ENCODE results near the gene RNF151. TPM values are rescaled to one million over a fixed set of nuclear protein-coding genes. Genes with fewer than 3 reads are reported as not detected.

The RNF151 gene
- total and polyA plus RNA-seq, 10 of the 15 experiments (the other 5 are each of a cell fraction or from before 2014, with no cell fraction given): 0.17 to 0.56 TPM; not detected in 8

DNA sequence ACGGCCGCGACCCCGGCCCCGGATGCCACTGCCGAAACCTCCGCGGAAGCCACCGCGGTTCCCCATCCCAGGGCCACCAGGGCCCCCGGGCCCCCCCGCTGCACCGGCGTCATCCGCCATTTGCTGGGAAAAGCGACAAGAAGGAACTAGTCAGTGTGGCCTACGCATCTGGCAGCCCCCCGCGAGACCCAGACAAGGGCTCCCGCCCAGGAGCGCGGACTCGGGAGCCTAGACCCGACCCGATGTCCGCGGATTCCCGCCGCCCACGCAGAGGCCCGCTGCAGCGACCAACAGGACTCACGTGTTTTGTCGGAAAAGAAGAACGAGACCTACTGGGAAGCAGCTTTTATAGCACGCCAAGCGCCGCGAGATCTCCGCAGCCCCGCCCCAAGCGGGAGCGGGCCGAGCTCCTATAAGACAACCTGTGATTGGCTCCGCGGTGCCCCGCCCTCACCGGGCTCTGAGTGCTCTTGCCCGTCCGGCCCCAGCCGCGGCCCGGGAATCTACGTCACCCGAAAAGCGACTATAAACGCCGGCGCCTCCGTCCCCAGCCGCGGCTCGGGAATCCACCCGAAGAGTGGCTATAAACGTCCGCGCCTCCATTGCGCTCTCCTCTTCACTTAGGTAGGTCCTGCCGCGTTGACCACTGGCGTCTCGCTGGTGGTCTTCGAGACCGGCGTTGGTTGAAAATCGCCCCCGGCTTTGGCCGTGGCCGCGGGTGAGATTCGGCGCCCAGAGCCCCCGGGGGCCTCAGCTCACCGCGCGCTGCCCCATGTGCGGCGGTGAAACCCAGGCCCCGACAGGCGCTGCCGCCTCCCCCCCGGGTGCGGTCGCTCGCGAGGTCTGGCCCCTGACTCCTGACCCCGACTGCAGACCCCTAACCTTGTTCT is 1.9 kb upstream of the RNF151 start, which contains the start of gene RPS2 (continued):
- TF ChIP-seq, protein P1, sequence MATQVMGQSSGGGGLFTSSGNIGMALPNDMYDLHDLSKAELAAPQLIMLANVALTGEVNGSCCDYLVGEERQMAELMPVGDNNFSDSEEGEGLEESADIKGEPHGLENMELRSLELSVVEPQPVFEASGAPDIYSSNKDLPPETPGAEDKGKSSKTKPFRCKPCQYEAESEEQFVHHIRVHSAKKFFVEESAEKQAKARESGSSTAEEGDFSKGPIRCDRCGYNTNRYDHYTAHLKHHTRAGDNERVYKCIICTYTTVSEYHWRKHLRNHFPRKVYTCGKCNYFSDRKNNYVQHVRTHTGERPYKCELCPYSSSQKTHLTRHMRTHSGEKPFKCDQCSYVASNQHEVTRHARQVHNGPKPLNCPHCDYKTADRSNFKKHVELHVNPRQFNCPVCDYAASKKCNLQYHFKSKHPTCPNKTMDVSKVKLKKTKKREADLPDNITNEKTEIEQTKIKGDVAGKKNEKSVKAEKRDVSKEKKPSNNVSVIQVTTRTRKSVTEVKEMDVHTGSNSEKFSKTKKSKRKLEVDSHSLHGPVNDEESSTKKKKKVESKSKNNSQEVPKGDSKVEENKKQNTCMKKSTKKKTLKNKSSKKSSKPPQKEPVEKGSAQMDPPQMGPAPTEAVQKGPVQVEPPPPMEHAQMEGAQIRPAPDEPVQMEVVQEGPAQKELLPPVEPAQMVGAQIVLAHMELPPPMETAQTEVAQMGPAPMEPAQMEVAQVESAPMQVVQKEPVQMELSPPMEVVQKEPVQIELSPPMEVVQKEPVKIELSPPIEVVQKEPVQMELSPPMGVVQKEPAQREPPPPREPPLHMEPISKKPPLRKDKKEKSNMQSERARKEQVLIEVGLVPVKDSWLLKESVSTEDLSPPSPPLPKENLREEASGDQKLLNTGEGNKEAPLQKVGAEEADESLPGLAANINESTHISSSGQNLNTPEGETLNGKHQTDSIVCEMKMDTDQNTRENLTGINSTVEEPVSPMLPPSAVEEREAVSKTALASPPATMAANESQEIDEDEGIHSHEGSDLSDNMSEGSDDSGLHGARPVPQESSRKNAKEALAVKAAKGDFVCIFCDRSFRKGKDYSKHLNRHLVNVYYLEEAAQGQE (IDR thresholded peaks at IDR 0.05; ENCODE audit: low read depth, low read length): peak; percentile 63
- peak; percentile 30 for TF ChIP-seq RUNX3 (IDR thresholded peaks at IDR 0.05; ENCODE audit: low read length)
- peak; percentile 99 for TF ChIP-seq CHD2 (IDR thresholded peaks at IDR 0.05; ENCODE audit: borderline replicate concordance, low read depth, low read length)
- peak; percentile 80 for TF ChIP-seq BRCA1 (IDR thresholded peaks at IDR 0.05; ENCODE audit: low read depth, low read length)
- TF ChIP-seq, protein P2, sequence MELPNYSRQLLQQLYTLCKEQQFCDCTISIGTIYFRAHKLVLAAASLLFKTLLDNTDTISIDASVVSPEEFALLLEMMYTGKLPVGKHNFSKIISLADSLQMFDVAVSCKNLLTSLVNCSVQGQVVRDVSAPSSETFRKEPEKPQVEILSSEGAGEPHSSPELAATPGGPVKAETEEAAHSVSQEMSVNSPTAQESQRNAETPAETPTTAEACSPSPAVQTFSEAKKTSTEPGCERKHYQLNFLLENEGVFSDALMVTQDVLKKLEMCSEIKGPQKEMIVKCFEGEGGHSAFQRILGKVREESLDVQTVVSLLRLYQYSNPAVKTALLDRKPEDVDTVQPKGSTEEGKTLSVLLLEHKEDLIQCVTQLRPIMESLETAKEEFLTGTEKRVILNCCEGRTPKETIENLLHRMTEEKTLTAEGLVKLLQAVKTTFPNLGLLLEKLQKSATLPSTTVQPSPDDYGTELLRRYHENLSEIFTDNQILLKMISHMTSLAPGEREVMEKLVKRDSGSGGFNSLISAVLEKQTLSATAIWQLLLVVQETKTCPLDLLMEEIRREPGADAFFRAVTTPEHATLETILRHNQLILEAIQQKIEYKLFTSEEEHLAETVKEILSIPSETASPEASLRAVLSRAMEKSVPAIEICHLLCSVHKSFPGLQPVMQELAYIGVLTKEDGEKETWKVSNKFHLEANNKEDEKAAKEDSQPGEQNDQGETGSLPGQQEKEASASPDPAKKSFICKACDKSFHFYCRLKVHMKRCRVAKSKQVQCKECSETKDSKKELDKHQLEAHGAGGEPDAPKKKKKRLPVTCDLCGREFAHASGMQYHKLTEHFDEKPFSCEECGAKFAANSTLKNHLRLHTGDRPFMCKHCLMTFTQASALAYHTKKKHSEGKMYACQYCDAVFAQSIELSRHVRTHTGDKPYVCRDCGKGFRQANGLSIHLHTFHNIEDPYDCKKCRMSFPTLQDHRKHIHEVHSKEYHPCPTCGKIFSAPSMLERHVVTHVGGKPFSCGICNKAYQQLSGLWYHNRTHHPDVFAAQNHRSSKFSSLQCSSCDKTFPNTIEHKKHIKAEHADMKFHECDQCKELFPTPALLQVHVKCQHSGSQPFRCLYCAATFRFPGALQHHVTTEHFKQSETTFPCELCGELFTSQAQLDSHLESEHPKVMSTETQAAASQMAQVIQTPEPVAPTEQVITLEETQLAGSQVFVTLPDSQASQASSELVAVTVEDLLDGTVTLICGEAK (IDR thresholded peaks at IDR 0.05; ENCODE audit: borderline replicate concordance): peak; percentile 69; the same call in 1 of the 2 replicates
- peak; percentile 66 for TF ChIP-seq ESRRA (IDR thresholded peaks at IDR 0.05; ENCODE audit: low read length)
- no peak for TF ChIP-seq ZNF384 (IDR thresholded peaks at IDR 0.05; ENCODE audit: borderline replicate concordance, low read depth, low read length)
- no peak for TF ChIP-seq ZZZ3 (IDR thresholded peaks at IDR 0.05; ENCODE audit: control insufficient read depth, insufficient read length, low read depth)
- peak; percentile 86 for TF ChIP-seq NFYB (IDR thresholded peaks at IDR 0.05; ENCODE audit: insufficient read depth, low read depth, low read length)
- peak; percentile 69 to 92; a peak in 3 of 4 replicates for TF ChIP-seq BHLHE40 (IDR thresholded peaks at IDR 0.05; ENCODE audit: borderline replicate concordance in 1 of 2, low read depth in 2 of 2, low read length in 1 of 2)
- TF ChIP-seq SMARCA5 (IDR thresholded peaks at IDR 0.05): peak; percentile 70
- TF ChIP-seq PML (IDR thresholded peaks at IDR 0.05; ENCODE audit: low read length): peak; percentile 100
- peak; percentile 70; the same call in 1 of the 2 replicates for TF ChIP-seq CBX5 (IDR thresholded peaks at IDR 0.05; ENCODE audit: low read depth)
- no peak for TF ChIP-seq HDGF (IDR thresholded peaks at IDR 0.05)
- TF ChIP-seq MXI1 (IDR thresholded peaks at IDR 0.05; ENCODE audit: low read depth, low read length): peak; percentile 94
- no peak for TF ChIP-seq SPI1 (IDR thresholded peaks at IDR 0.05; ENCODE audit: borderline replicate concordance, insufficient read depth, low read depth, low read length)
- TF ChIP-seq, protein P3, sequence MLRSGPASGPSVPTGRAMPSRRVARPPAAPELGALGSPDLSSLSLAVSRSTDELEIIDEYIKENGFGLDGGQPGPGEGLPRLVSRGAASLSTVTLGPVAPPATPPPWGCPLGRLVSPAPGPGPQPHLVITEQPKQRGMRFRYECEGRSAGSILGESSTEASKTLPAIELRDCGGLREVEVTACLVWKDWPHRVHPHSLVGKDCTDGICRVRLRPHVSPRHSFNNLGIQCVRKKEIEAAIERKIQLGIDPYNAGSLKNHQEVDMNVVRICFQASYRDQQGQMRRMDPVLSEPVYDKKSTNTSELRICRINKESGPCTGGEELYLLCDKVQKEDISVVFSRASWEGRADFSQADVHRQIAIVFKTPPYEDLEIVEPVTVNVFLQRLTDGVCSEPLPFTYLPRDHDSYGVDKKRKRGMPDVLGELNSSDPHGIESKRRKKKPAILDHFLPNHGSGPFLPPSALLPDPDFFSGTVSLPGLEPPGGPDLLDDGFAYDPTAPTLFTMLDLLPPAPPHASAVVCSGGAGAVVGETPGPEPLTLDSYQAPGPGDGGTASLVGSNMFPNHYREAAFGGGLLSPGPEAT (IDR thresholded peaks at IDR 0.05; ENCODE audit: low read depth): peak; percentile 81; the same call in 1 of the 2 replicates
- peak; percentile 99 for TF ChIP-seq POU2F2 (IDR thresholded peaks at IDR 0.05; ENCODE audit: borderline replicate concordance, low read depth, low read length)
- peak; percentile 99 for TF ChIP-seq SMAD5 (IDR thresholded peaks at IDR 0.05; ENCODE audit: low read depth)
- no peak for TF ChIP-seq SUPT20H (IDR thresholded peaks at IDR 0.05; ENCODE audit: borderline replicate concordance, control insufficient read depth, low read depth, low read length)

All from GM12878 (cell line).